Caco-2 (cell line): ENCODE measurements around the gene EMCN. TPM values are rescaled to one million over a fixed set of nuclear protein-coding genes. Genes with fewer than 3 reads are reported as not detected.
"Not testable (repeated sequence)": the region's sequence is repeated elsewhere in the genome, so short reads cannot be mapped to it uniquely, and the experiment has no call there.

Experiments used
- BruUV-seq: library from RNA; stranded (reverse); fragments of 400-500 nt; replicated peaks from 2 replicates; lab custom pipeline; 2021; lab: Mats Ljungman, UMichigan
- CTCF ChIA-PET: fragments of 300-600 bp; sonication (Branson Sonifier 250); formaldehyde crosslinking; loops from one replicate; lab custom pipeline; 2022; ENCODE audit warnings: antibody characterized with exemption; lab: Charles Lee
- POLR2A ChIA-PET: fragments of 300-600 bp; sonication (Branson Sonifier 250); formaldehyde crosslinking; loops from one replicate; lab custom pipeline; 2022; ENCODE audit warnings: antibody characterized with exemption; lab: Charles Lee
- DNase-seq, 2 experiments: peaks; one replicate each; pipeline versions ENCODE4 v3.0.0 to v3.0.0-alpha.2; 2020 to 2022
- H3K27me3 ChIP-seq: replicated peaks from 2 replicates; pipeline ENCODE4 v1.6.0; 2011; ENCODE audit warnings: low read length; ENCODE audit not compliant: control insufficient read depth, insufficient read depth
- H3K36me3 ChIP-seq: 2 replicates; pipeline ENCODE4 v1.5.1; 2011; ENCODE audit warnings: low read length; ENCODE audit not compliant: control insufficient read depth, insufficient read depth
- H3K4me1 ChIP-seq: fragments of 250-450 bp; sonication (Bioruptor Pico); 2 replicates; pipeline ENCODE4 v1.5.1; 2020; ENCODE audit warnings: mild to moderate bottlenecking
- H3K4me3 ChIP-seq: 2 replicates; pipeline ENCODE4 v1.5.1; 2011; ENCODE audit warnings: low read depth, mild to moderate bottlenecking, control low read depth, low read length
- H3K9me3 ChIP-seq: fragments of 250-450 bp; sonication (Bioruptor Pico); 2 replicates; pipeline ENCODE4 v1.5.1; 2020; ENCODE audit warnings: mild to moderate bottlenecking, moderate library complexity
- H3K27ac Mint-ChIP-seq: one replicate; pipeline ENCODE4 v1.8.0; 2022; ENCODE audit warnings: mixed read lengths; ENCODE audit not compliant: unreplicated experiment
- H3K27me3 Mint-ChIP-seq: one replicate; pipeline ENCODE4 v1.8.0; 2022; ENCODE audit warnings: mixed read lengths; ENCODE audit not compliant: insufficient read depth, unreplicated experiment
- H3K36me3 Mint-ChIP-seq: one replicate; pipeline ENCODE4 v1.8.0; 2022; ENCODE audit warnings: mild to moderate bottlenecking, mixed read lengths; ENCODE audit not compliant: insufficient read depth, unreplicated experiment
- H3K4me1 Mint-ChIP-seq: one replicate; pipeline ENCODE4 v1.8.0; 2022; ENCODE audit warnings: low read depth, mixed read lengths; ENCODE audit not compliant: unreplicated experiment
- H3K4me3 Mint-ChIP-seq: one replicate; pipeline ENCODE4 v1.8.0; 2022; ENCODE audit warnings: mild to moderate bottlenecking, moderate library complexity, mixed read lengths; ENCODE audit not compliant: unreplicated experiment
- H3K9me3 Mint-ChIP-seq: one replicate; pipeline ENCODE4 v1.8.0; 2022; ENCODE audit warnings: mixed read lengths; ENCODE audit not compliant: unreplicated experiment
- intact Hi-C: fragments of 100-400 bp; cut with micrococcal nuclease; formaldehyde crosslinking; loops from one replicate; pipeline ENCODE4 v1.10.0; 2022; ENCODE audit not compliant: unreplicated experiment
- total RNA-seq: library from RNA; stranded (reverse); gene quantifications from 2 replicates; pipeline ENCODE4 v1.2.3, GENCODE V29; 2022
- TF ChIP-seq, protein P1 (sequence below), 2 experiments: fragments of 200-600 bp in 1 of 2; IDR thresholded peaks; 1 replicate in 1 of 2; 2 replicates in 1 of 2; pipeline versions ENCODE4 v1.5.1 to v1.8.0; 2011 to 2022; ENCODE audit warnings: antibody characterized with exemption in 1 of 2, control low read depth in 1 of 2, inconsistent platforms in 1 of 2, low read depth in 1 of 2, low read length in 1 of 2, mild to moderate bottlenecking in 1 of 2, moderate library complexity in 1 of 2; ENCODE audit not compliant: insufficient read depth in 1 of 2, severe bottlenecking in 1 of 2, unreplicated experiment in 1 of 2

The EMCN gene
- total RNA-seq, 1 experiment from 2014 or later = not detected

DNA sequence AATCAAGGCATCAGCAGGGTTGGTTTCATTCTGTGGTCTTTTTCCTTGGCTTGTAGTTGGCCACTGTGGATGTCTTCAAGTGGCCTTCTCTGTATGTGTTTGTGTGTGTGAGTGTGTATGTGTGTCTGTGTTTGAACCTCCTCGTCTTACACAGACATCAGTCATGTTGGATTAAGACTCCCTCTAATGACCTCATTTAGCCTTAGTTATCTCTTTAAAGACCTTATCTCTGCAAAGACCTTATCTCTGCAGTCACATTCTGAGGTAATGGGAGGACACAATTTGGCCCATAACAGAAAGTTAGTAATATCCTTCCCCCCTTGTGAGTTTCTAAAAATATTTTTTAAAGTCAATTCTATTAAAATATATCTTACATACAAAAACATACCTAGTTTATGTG lies 126.7 kb downstream of the EMCN start:
- ChIA-PET POLR2A (no interaction called here), CTCF (no interaction called here)
- H3K4me1 ChIP-seq = 0 out of 2 replicates have a peak, but pooled peaks cover 4% of the 10 kb centered on the region
- Mint-ChIP-seq H3K4me1 (no peaks in the 10 kb centered on the region), H3K9me3 (no peaks in the 10 kb centered on the region), H3K4me3 (no peak overlapping the region), H3K27me3 (no peaks in the 10 kb centered on the region), H3K36me3 (no peaks in the 10 kb centered on the region), H3K27ac (no peak overlapping the region)
- H3K9me3 ChIP-seq = 0 out of 2 replicates have a peak, but pooled peaks cover 3% of the 10 kb centered on the region
- no TSS peak for BruUV-seq
- intact Hi-C loops = no loop called here
- H3K4me3 ChIP-seq = no peak overlapping the region
- no peaks in the 10 kb centered on the region for H3K36me3 ChIP-seq
- H3K27me3 ChIP-seq = no peaks in the 10 kb centered on the region
- TF ChIP-seq, protein P1, sequence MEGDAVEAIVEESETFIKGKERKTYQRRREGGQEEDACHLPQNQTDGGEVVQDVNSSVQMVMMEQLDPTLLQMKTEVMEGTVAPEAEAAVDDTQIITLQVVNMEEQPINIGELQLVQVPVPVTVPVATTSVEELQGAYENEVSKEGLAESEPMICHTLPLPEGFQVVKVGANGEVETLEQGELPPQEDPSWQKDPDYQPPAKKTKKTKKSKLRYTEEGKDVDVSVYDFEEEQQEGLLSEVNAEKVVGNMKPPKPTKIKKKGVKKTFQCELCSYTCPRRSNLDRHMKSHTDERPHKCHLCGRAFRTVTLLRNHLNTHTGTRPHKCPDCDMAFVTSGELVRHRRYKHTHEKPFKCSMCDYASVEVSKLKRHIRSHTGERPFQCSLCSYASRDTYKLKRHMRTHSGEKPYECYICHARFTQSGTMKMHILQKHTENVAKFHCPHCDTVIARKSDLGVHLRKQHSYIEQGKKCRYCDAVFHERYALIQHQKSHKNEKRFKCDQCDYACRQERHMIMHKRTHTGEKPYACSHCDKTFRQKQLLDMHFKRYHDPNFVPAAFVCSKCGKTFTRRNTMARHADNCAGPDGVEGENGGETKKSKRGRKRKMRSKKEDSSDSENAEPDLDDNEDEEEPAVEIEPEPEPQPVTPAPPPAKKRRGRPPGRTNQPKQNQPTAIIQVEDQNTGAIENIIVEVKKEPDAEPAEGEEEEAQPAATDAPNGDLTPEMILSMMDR (IDR thresholded peaks at IDR 0.05; ENCODE audit: insufficient read depth in 1 of 2, low read depth in 1 of 2, low read length in 1 of 2, severe bottlenecking in 1 of 2, unreplicated experiment in 1 of 2) = no peak
- DNase-seq = no peak

DNA sequence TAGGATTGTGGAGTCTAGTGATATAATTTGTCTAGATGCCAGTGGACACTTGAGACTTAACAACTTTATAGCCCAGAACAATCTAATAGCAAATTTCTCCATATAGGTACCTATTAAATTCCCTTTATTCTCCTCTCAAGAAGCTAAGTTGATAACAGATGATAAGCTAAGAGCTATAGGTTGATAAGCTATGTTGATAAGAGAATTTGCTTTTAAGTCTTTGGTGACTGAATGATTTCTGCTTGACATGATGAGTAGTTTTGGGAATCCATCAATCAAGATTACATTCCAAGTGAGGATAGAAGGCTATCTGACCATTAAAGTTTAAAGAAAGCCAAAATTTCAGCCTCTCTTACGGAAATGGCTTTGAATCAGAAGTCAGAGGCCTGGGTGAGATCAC lies 131.6 kb downstream of the EMCN start:
- CTCF ChIA-PET = no interaction called here
- TF ChIP-seq, protein P1 (IDR thresholded peaks at IDR 0.05; ENCODE audit: insufficient read depth in 1 of 2, low read depth in 1 of 2, low read length in 1 of 2, severe bottlenecking in 1 of 2, unreplicated experiment in 1 of 2) = no peak
- POLR2A ChIA-PET = no interaction called here

DNA sequence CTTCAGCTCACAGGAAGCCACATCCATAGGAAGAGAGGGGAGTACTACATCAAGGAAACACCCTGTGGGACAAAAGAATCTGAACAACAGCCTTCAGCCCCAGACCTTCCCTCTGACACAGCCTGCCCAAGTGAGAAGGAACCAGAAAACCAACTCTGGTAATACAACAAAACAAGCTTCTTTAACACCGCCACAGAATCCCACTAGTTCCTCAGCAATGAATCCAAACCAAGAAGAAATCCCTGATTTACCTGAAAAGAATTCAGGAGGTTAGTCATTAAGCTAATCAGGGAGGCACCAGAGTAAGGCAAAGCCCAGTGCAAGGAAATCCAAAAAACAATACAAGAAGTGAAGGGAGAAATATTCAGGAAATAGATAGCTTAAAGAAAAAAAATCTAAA lies 137.4 kb downstream of the EMCN start:
- H3K4me3 ChIP-seq, H3K9me3 ChIP-seq, H3K4me1 ChIP-seq, H3K4me1 Mint-ChIP-seq, H3K36me3 ChIP-seq, intact Hi-C loops, POLR2A ChIA-PET, H3K27me3 Mint-ChIP-seq, H3K27me3 ChIP-seq, H3K36me3 Mint-ChIP-seq, CTCF ChIA-PET, BruUV-seq, H3K4me3 Mint-ChIP-seq, H3K27ac Mint-ChIP-seq, DNase-seq: not testable (repeated sequence)
- peaks cover 12% of the 10 kb centered on the region for H3K9me3 Mint-ChIP-seq

More for the DNA sequence above, 131.6 kb downstream of the EMCN start:
- Mint-ChIP-seq H3K36me3 (no peaks in the 10 kb centered on the region), H3K27me3 (no peaks in the 10 kb centered on the region), H3K9me3 (no peaks in the 10 kb centered on the region), H3K4me3 (no peak overlapping the region), H3K27ac (no peak overlapping the region), H3K4me1 (no peaks in the 10 kb centered on the region)
- Histone ChIP-seq H3K27me3 (no peaks in the 10 kb centered on the region), H3K4me1 (0 out of 2 replicates have a peak, but pooled peaks cover 4% of the 10 kb centered on the region), H3K36me3 (no peaks in the 10 kb centered on the region), H3K9me3 (no peaks in the 10 kb centered on the region), H3K4me3 (no peak overlapping the region)
- BruUV-seq = no TSS peak
- no peak for DNase-seq
- intact Hi-C loops = no loop called here
